Right lobe of liver (tissue), 6 donors: Measurements from ENCODE around the gene IFNAR1. TPM values are rescaled to one million over a fixed set of nuclear protein-coding genes. Genes with fewer than 3 reads are reported as not detected.
"Not testable (repeated sequence)": the region's sequence is repeated elsewhere in the genome, so short reads cannot be mapped to it uniquely, and the experiment has no call there.

Experiments
- ATAC-seq, 4 donors: fragments of 200-7000 bp; cut with Tn5 transposase; one replicate each; pipeline ENCODE4 v1.9.1; 2020; ENCODE audit warnings: mild to moderate bottlenecking in 4 of 4, moderate library complexity in 4 of 4
- DNase-seq, 3 donors: peaks; one replicate each; pipeline ENCODE4 v3.0.0-alpha.2; 2020
- H3K27ac ChIP-seq, 3 donors: fragments of 200-600 bp; one replicate each; pipeline ENCODE4 v1.8.0; 2022
- H3K27me3 ChIP-seq, 2 donors: fragments of 200-600 bp; one replicate each; pipeline ENCODE4 v1.8.0; 2022
- H3K36me3 ChIP-seq, 4 donors: fragments of 200-600 bp; sonication (generic) in 1 of 4; one replicate each; pipeline versions ENCODE4 v1.5.1 to v1.8.0; 2017 to 2022; ENCODE audit warnings: control low read depth in 1 of 4
- H3K4me1 ChIP-seq, 4 donors: fragments of 200-600 bp; sonication (generic) in 1 of 4; one replicate each; pipeline versions ENCODE4 v1.5.1 to v1.8.0; 2017 to 2022; ENCODE audit warnings: control low read depth in 1 of 4
- H3K4me3 ChIP-seq, 3 donors: fragments of 200-600 bp; one replicate each; pipeline ENCODE4 v1.8.0; 2022
- H3K9me3 ChIP-seq, 4 donors: fragments of 200-600 bp; sonication (generic) in 1 of 4; one replicate each; pipeline versions ENCODE4 v1.5.1 to v1.8.0; 2017 to 2022; ENCODE audit warnings: control low read depth in 1 of 4
- CTCF ChIP-seq, 4 donors: fragments of 200-600 bp in 3 of 4; fragments of 450-650 bp in 1 of 4; IDR thresholded peaks; one replicate each; pipeline versions ENCODE4 v1.5.1 to v1.8.0; 2016 to 2022; ENCODE audit warnings: antibody characterized with exemption in 4 of 4, mild to moderate bottlenecking in 2 of 4
- POLR2A ChIP-seq: fragments of 450-650 bp; IDR thresholded peaks from one replicate; pipeline ENCODE4 v1.6.1; 2017; ENCODE audit warnings: antibody characterized with exemption, mild to moderate bottlenecking
- WGBS: methylation state at CpG from one replicate; pipeline ENCODE4 v1.1.6; 2018; ENCODE audit warnings: low coverage, low lambda C conversion rate; ENCODE audit not compliant: insufficient coverage; ENCODE audit errors: missing lambda C conversion rate; 5-methylcytosine and 5-hydroxymethylcytosine counted together
- intact Hi-C, 2 donors: fragments of 100-400 bp; cut with DNase I; formaldehyde crosslinking; loops; one replicate each; pipeline versions ENCODE4 v1.11.2 to v1.14.1; 2022
- total RNA-seq, 6 experiments: library from RNA; depleted of rRNA in 2 of 6; stranded (reverse); fragments of >200 nt in 2 of 6; fragmentation: NEBNext Ultra II Directional in 3 of 6; extraction: Animal tissue kit (Norgen Biotek cat#: 25700) in 3 of 6; gene quantifications; one replicate each; pipeline versions ENCODE4 v1.1.0 to v1.2.4, GENCODE V29; 2016 to 2023
- donor health status: DM: no; HTN: yes; CAD: no.
- donor health status: DM: no; HTN: no; CAD: no.
- donor health status: DM: no; HTN: no; CAD: no.
- donor health status: DM: no; HTN: yes; CAD: no.
- donor health status: DM: no; HTN: yes; CAD: no.

The IFNAR1 gene
- total RNA-seq, 6 experiments from 2014 or later, result 31.6 to 68.2 (median 48.6) TPM

- Histone ChIP-seq H3K27me3 (no peaks in the 10 kb centered on the region), H3K9me3 (no peaks in the 10 kb centered on the region), H3K27ac (no peak overlapping the region), H3K36me3 (no peaks in the 10 kb centered on the region), H3K4me1 (no peaks in the 10 kb centered on the region), H3K4me3 (no peak overlapping the region)
- TF ChIP-seq CTCF (IDR thresholded peaks at IDR 0.05) (no peak), POLR2A (no peak)
- intact Hi-C loops, result no loop called here
- 89% methylated on average over 4 of the region's 4 CpGs for WGBS
- DNase-seq, result no peak
- ATAC-seq, result no peak
These were observed 11.2 kb upstream of the IFNAR1 start for GRCh38 chr21:33313611-33314010.

- no peak overlapping the region for H3K4me3 ChIP-seq
- no peaks in the 10 kb centered on the region for H3K4me1 ChIP-seq
- H3K27ac ChIP-seq, result no peak overlapping the region
- H3K9me3 ChIP-seq, result no peaks in the 10 kb centered on the region
- no peaks in the 10 kb centered on the region for H3K36me3 ChIP-seq
- intact Hi-C loops, result no loop called here
- H3K27me3 ChIP-seq, result no peaks in the 10 kb centered on the region
- DNase-seq (no peak), ATAC-seq (no peak)
- TF ChIP-seq POLR2A (no peak), CTCF (IDR thresholded peaks at IDR 0.05) (no peak)
- WGBS, result 91% methylated on average over 4 of the region's 4 CpGs
These were observed 10.7 kb upstream of the IFNAR1 start for GRCh38 chr21:33314111-33314510.

GRCh38 chr21:33315946-33316710 is 8.6 kb upstream of the IFNAR1 start:
- Histone ChIP-seq H3K27me3 (no peaks in the 10 kb centered on the region), H3K27ac (no peak overlapping the region), H3K4me3 (no peak overlapping the region), H3K4me1 (no peaks in the 10 kb centered on the region), H3K9me3 (no peaks in the 10 kb centered on the region), H3K36me3 (no peaks in the 10 kb centered on the region)
- intact Hi-C loops, result no loop called here
- no peak for DNase-seq
- 65% methylated on average over 5 of the region's 5 CpGs for WGBS
- TF ChIP-seq POLR2A, result no peak
- no peak for ATAC-seq

- DNase-seq (no peak), ATAC-seq (peak in 3 of 4 donors; percentile 19 to 48 (median 34))
- no peaks in the 10 kb centered on the region for H3K36me3 ChIP-seq
- TF ChIP-seq POLR2A (no peak), CTCF (IDR thresholded peaks at IDR 0.05) (no peak)
- no peak overlapping the region for H3K4me3 ChIP-seq
- no peaks in the 10 kb centered on the region for H3K27me3 ChIP-seq
- no peaks in the 10 kb centered on the region for H3K4me1 ChIP-seq
- H3K27ac ChIP-seq, result no peak overlapping the region
- WGBS, result 47% methylated on average over 6 of the region's 6 CpGs
- H3K9me3 ChIP-seq, result no peaks in the 10 kb centered on the region
- intact Hi-C loops, result no loop called here
These were observed 7.6 kb upstream of the IFNAR1 start for GRCh38 chr21:33317145-33317544.

- Histone ChIP-seq H3K27me3 (no peaks in the 10 kb centered on the region), H3K4me3 (no peak overlapping the region), H3K27ac (no peak overlapping the region), H3K36me3 (no peaks in the 10 kb centered on the region), H3K4me1 (no peaks in the 10 kb centered on the region), H3K9me3 (no peaks in the 10 kb centered on the region)
- DNase-seq, result no peak
- WGBS, result 65% methylated on average over 8 of the region's 14 CpGs
- TF ChIP-seq CTCF (IDR thresholded peaks at IDR 0.05), result no peak
- no peak for TF ChIP-seq POLR2A
- intact Hi-C loops, result no loop called here
- no peak for ATAC-seq
These were observed 6.8 kb upstream of the IFNAR1 start for GRCh38 chr21:33317786-33318486.

GRCh38 chr21:33321005-33321404 is 3.8 kb upstream of the IFNAR1 start:
- H3K4me3 ChIP-seq, ATAC-seq, H3K4me1 ChIP-seq, intact Hi-C loops, H3K9me3 ChIP-seq, H3K36me3 ChIP-seq, DNase-seq, H3K27ac ChIP-seq, H3K27me3 ChIP-seq: not testable (repeated sequence)
- WGBS, result 85% methylated on average over 17 of the region's 17 CpGs

- H3K27ac ChIP-seq, result peak overlapping the region in 1 of 3 donors; percentile 99
- intact Hi-C loops, H3K9me3 ChIP-seq, ATAC-seq, H3K36me3 ChIP-seq, DNase-seq, H3K27me3 ChIP-seq: not testable (repeated sequence)
- H3K4me3 ChIP-seq, result peak overlapping the region in 2 of 3 donors; percentile 82 to 91
- peaks cover 0 to 26% (median 10%) of the 10 kb centered on the region in 4 donors for H3K4me1 ChIP-seq
These were observed 1.2 kb upstream of the IFNAR1 start for GRCh38 chr21:33323610-33324009.
